ENCODE measurements around the gene RCL1.
A peak's percentile ranks its signal among the peaks of the same experiment; 100 is the strongest.
"Not testable (repeated sequence)": the region's sequence is repeated elsewhere in the genome, so short reads cannot be mapped to it uniquely, and the experiment has no call there.

The RCL1 gene

GRCh38 chr9:4894076-4894475 lies 101.3 kb downstream of the RCL1 start:
- Histone ChIP-seq H3K36me3 (no peaks in the 10 kb centered on the region), H3K4me1 (peaks cover 0 to 24% (median 4%) of the 10 kb centered on the region in 4 donors), H3K9me3 (peaks cover 0 to 4% (median 0%) of the 10 kb centered on the region in 3 donors), H3K4me3 (no peak overlapping the region), H3K27ac (no peak overlapping the region), H3K27me3 (no peaks in the 10 kb centered on the region)
- DNase-seq: no peak
- intact Hi-C loops (cut with DNase I; ENCODE audit: low total_unique reads): no loop called here
- TF ChIP-seq CTCF (IDR thresholded peaks at IDR 0.05): no peak

GRCh38 chr9:4899853-4900252 lies 107.1 kb downstream of the RCL1 start:
- intact Hi-C loops (cut with DNase I; ENCODE audit: low total_unique reads); H3K4me3 ChIP-seq; H3K9me3 ChIP-seq; DNase-seq; H3K27me3 ChIP-seq; H3K27ac ChIP-seq; H3K36me3 ChIP-seq: not testable (repeated sequence)
- peaks cover 0 to 30% (median 21%) of the 10 kb centered on the region in 4 donors for H3K4me1 ChIP-seq

- Histone ChIP-seq H3K27ac (peak overlapping the region; percentile 29 to 42), H3K4me1 (peaks cover 0 to 35% (median 25%) of the 10 kb centered on the region in 4 donors), H3K4me3 (peak overlapping the region; percentile 30 to 35)
- H3K9me3 ChIP-seq; intact Hi-C loops (cut with DNase I; ENCODE audit: low total_unique reads); H3K36me3 ChIP-seq; H3K27me3 ChIP-seq: not testable (repeated sequence)
- peak; percentile 35 to 75 for DNase-seq
These were observed 108.8 kb downstream of the RCL1 start for GRCh38 chr9:4901401-4902134.

- intact Hi-C loops (cut with DNase I; ENCODE audit: low total_unique reads): no loop called here
- TF ChIP-seq CTCF (IDR thresholded peaks at IDR 0.05): no peak
- no peak for DNase-seq
- Histone ChIP-seq H3K4me1 (peaks cover 0 to 35% (median 25%) of the 10 kb centered on the region in 4 donors), H3K9me3 (no peaks in the 10 kb centered on the region), H3K4me3 (no peak overlapping the region), H3K27ac (peak overlapping the region in 1 of 2 donors; percentile 42), H3K36me3 (no peaks in the 10 kb centered on the region), H3K27me3 (no peaks in the 10 kb centered on the region)
These were observed 109.4 kb downstream of the RCL1 start for GRCh38 chr9:4902135-4902475.

- H3K4me3 ChIP-seq: no peak overlapping the region
- intact Hi-C loops (cut with DNase I; ENCODE audit: low total_unique reads): no loop called here
- TF ChIP-seq CTCF (IDR thresholded peaks at IDR 0.05): no peak
- H3K27ac ChIP-seq: peak overlapping the region; percentile 33 to 49
- no peaks in the 10 kb centered on the region for H3K36me3 ChIP-seq
- H3K27me3 ChIP-seq: no peaks in the 10 kb centered on the region
- no peaks in the 10 kb centered on the region for H3K9me3 ChIP-seq
- peaks cover 0 to 35% (median 25%) of the 10 kb centered on the region in 4 donors for H3K4me1 ChIP-seq
- no peak for DNase-seq
These were observed 111.8 kb downstream of the RCL1 start for GRCh38 chr9:4904322-4905134.

- Histone ChIP-seq H3K4me1 (peaks cover 0 to 35% (median 25%) of the 10 kb centered on the region in 4 donors), H3K36me3 (no peaks in the 10 kb centered on the region), H3K9me3 (no peaks in the 10 kb centered on the region), H3K4me3 (no peak overlapping the region), H3K27ac (peak overlapping the region in 1 of 2 donors; percentile 49), H3K27me3 (no peaks in the 10 kb centered on the region)
- intact Hi-C loops (cut with DNase I; ENCODE audit: low total_unique reads): no loop called here
- DNase-seq: no peak
- TF ChIP-seq CTCF (IDR thresholded peaks at IDR 0.05): no peak
These were observed 112.4 kb downstream of the RCL1 start for GRCh38 chr9:4905135-4905490.
